Amniotic stem cell (primary cell): Measurements from ENCODE around the gene WDR88.
A peak's percentile ranks its signal among the peaks of the same experiment; 100 is the strongest.
"Not testable (repeated sequence)": the region's sequence is repeated elsewhere in the genome, so short reads cannot be mapped to it uniquely, and the experiment has no call there.

Experiments
- DNase-seq: peaks from one replicate; lab custom pipeline; 2025; lab: John Stamatoyannopoulos, UW

The WDR88 gene

GRCh38 chr19:33171222-33171795, 39.4 kb downstream of the WDR88 start:
- no peak for DNase-seq

GRCh38 chr19:33171916-33172359, 40.0 kb downstream of the WDR88 start:
- DNase-seq, result peak; percentile 8

GRCh38 chr19:33174186-33174585, 42.3 kb downstream of the WDR88 start:
- DNase-seq, result no peak

- no peak for DNase-seq
Measured at GRCh38 chr19:33175156-33175782, 43.4 kb downstream of the WDR88 start.

GRCh38 chr19:33175886-33176669, 44.2 kb downstream of the WDR88 start:
- DNase-seq, result no peak

- DNase-seq, result peak; percentile 96
Measured at GRCh38 chr19:33176670-33177416, 44.9 kb downstream of the WDR88 start.

GRCh38 chr19:33177417-33177979, 45.6 kb downstream of the WDR88 start:
- DNase-seq, result peak; percentile 30

- no peak for DNase-seq
Measured at GRCh38 chr19:33186431-33187182, 54.7 kb downstream of the WDR88 start.

GRCh38 chr19:33187183-33187540, 55.2 kb downstream of the WDR88 start:
- no peak for DNase-seq

GRCh38 chr19:33189453-33189852, 57.5 kb downstream of the WDR88 start:
- DNase-seq, result no peak

GRCh38 chr19:33191092-33191491, 59.2 kb downstream of the WDR88 start:
- not testable (repeated sequence) for DNase-seq

- DNase-seq, result no peak
Measured at GRCh38 chr19:33191501-33191900, 59.6 kb downstream of the WDR88 start.

- DNase-seq, result no peak
Measured at GRCh38 chr19:33192010-33192409, 60.1 kb downstream of the WDR88 start.

- DNase-seq, result no peak
Measured at GRCh38 chr19:33193269-33193864, 61.5 kb downstream of the WDR88 start.

GRCh38 chr19:33193865-33194362, 62.0 kb downstream of the WDR88 start, which contains the start of gene LRP3:
Gene LRP3, plus strand, starts transcription at chr19:33194330. Its CDS starts 456 bp downstream, at chr19:33194786.
- peak; percentile 4 for DNase-seq

GRCh38 chr19:33194532-33194885, 62.6 kb downstream of the WDR88 start:
- no peak for DNase-seq

GRCh38 chr19:33194886-33195644, 63.2 kb downstream of the WDR88 start:
- DNase-seq, result no peak

- no peak for DNase-seq
Measured at GRCh38 chr19:33195645-33196347, 63.9 kb downstream of the WDR88 start.

GRCh38 chr19:33196446-33197193, 64.7 kb downstream of the WDR88 start:
- no peak for DNase-seq
